Panc1 (cell line): Measurements from ENCODE around the gene TGFB1I1. TPM values are rescaled to one million over a fixed set of nuclear protein-coding genes. Genes with fewer than 3 reads are reported as not detected.
"Not testable (repeated sequence)": the region's sequence is repeated elsewhere in the genome, so short reads cannot be mapped to it uniquely, and the experiment has no call there.

Source experiments
- ATAC-seq: fragments of 200-7000 bp; cut with Tn5 transposase; 2 replicates; pipeline ENCODE4 v1.9.1; 2020; ENCODE audit warnings: mild to moderate bottlenecking, moderate library complexity
- BruUV-seq: library from RNA; stranded (reverse); fragments of 400-500 nt; replicated peaks from 2 replicates; lab custom pipeline; 2021; lab: Mats Ljungman, UMichigan
- CTCF ChIA-PET: fragments of 300-600 bp; sonication (Branson Sonifier 250); formaldehyde crosslinking; loops from one replicate; lab custom pipeline; 2022; ENCODE audit warnings: antibody characterized with exemption; lab: Charles Lee
- POLR2A ChIA-PET: fragments of 300-600 bp; sonication (Branson Sonifier 250); formaldehyde crosslinking; loops from one replicate; lab custom pipeline; 2022; ENCODE audit warnings: antibody characterized with exemption; lab: Charles Lee
- DNase-seq: peaks from one replicate; pipeline ENCODE4 v3.0.0-alpha.2; 2010; ENCODE audit warnings: low read depth, low spot score
- H3K27ac ChIP-seq: 2 replicates; pipeline ENCODE4 v1.5.1; 2011; ENCODE audit warnings: mild to moderate bottlenecking, low read length, inconsistent platforms
- H3K27me3 ChIP-seq: fragments of 200-500 bp; sonication (Bioruptor generic); 2 replicates; pipeline ENCODE4 v1.6.0; 2014; ENCODE audit warnings: low read length, inconsistent platforms; ENCODE audit not compliant: control insufficient read depth, insufficient read depth
- H3K36me3 ChIP-seq: fragments of 200-500 bp; sonication (Bioruptor generic); 2 replicates; pipeline ENCODE4 v1.5.1; 2014; ENCODE audit warnings: inconsistent platforms, mild to moderate bottlenecking, low read length, moderate library complexity; ENCODE audit not compliant: control insufficient read depth, insufficient read depth
- H3K4me1 ChIP-seq: 2 replicates; pipeline ENCODE4 v1.5.1; 2011; ENCODE audit warnings: inconsistent platforms, mild to moderate bottlenecking, low read length, moderate library complexity; ENCODE audit not compliant: control insufficient read depth, insufficient read depth
- H3K4me3 ChIP-seq, 2 experiments: 2 replicates each; pipeline ENCODE4 v1.5.1; 2011 to 2012; ENCODE audit warnings: low read depth in 2 of 2, low read length in 2 of 2, mild to moderate bottlenecking in 2 of 2, inconsistent platforms in 1 of 2, moderate library complexity in 1 of 2
- H3K9me3 ChIP-seq: fragments of 200-500 bp; sonication (Bioruptor generic); 2 replicates; pipeline ENCODE4 v1.5.1; 2014; ENCODE audit warnings: low read depth, mild to moderate bottlenecking, inconsistent platforms, low read length, moderate library complexity; ENCODE audit not compliant: control insufficient read depth, insufficient read depth
- POLR2AphosphoS5 ChIP-seq: IDR thresholded peaks from 2 replicates; pipeline ENCODE4 v1.6.1; 2012; ENCODE audit warnings: mild to moderate bottlenecking, low read depth, low read length, moderate library complexity
- SIN3A ChIP-seq: IDR thresholded peaks from 2 replicates; pipeline ENCODE4 v1.6.1; 2012; ENCODE audit warnings: low read depth, mild to moderate bottlenecking, low read length, moderate library complexity, borderline replicate concordance; ENCODE audit not compliant: insufficient read depth
- TCF7L2 ChIP-seq: IDR thresholded peaks from 2 replicates; pipeline ENCODE4 v1.6.1; 2011; ENCODE audit warnings: mild to moderate bottlenecking, low read depth, low read length, inconsistent platforms
- in situ Hi-C: cut with HindIII; loops from 2 replicates; pipeline ENCODE4 v1.10.0; 2016; ENCODE audit warnings: low sequenced_read_pairs, low pct_unique_long_range_greater_than_20kb
- intact Hi-C: fragments of 100-400 bp; cut with micrococcal nuclease; formaldehyde crosslinking; loops from one replicate; pipeline ENCODE4 v1.10.0; 2022; ENCODE audit not compliant: unreplicated experiment
- total RNA-seq: library from RNA; stranded (reverse); gene quantifications from one replicate; pipeline ENCODE4 v1.2.1, GENCODE V29; 2021; ENCODE audit not compliant: unreplicated experiment
- TF ChIP-seq, protein P1 (sequence below): fragments of 450-650 bp; IDR thresholded peaks from 2 replicates; pipeline ENCODE4 v1.5.1; 2017; ENCODE audit warnings: mild to moderate bottlenecking
- TF ChIP-seq, protein P2 (sequence below), 2 experiments: IDR thresholded peaks; 2 replicates each; pipeline ENCODE4 v1.6.1; 2011 to 2012; ENCODE audit warnings: low read depth in 2 of 2, control low read depth in 1 of 2, low read length in 1 of 2, mild to moderate bottlenecking in 1 of 2, moderate library complexity in 1 of 2; ENCODE audit not compliant: insufficient read depth in 1 of 2

Gene TGFB1I1
- total RNA-seq, 1 experiment from 2014 or later: 32.5 TPM

DNA sequence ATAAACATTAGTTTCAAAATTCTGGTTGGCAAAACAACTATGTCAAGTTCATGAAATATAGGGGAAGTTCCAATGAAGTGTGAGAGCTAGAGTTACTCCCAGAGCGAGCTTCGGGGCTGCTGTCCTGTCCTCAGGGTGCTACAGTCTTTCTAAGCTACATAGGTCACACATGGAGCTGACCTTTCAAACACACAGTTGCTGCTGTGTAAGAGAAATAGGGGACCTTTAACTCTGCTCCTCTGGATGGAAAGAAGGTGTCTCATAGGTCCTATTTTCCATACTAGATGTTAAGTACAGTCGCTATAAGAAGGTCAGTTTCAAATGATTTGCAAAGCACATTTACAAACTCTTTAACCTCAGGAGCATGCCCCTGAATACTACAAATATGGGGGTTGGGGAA, 49.4 kb downstream of the TGFB1I1 start:
- intact Hi-C loops: no loop called here
- ATAC-seq: no peak
- no TSS peak for BruUV-seq
- no peaks in the 10 kb centered on the region for H3K4me1 ChIP-seq
- H3K9me3 ChIP-seq: no peaks in the 10 kb centered on the region
- TF ChIP-seq, protein P1, sequence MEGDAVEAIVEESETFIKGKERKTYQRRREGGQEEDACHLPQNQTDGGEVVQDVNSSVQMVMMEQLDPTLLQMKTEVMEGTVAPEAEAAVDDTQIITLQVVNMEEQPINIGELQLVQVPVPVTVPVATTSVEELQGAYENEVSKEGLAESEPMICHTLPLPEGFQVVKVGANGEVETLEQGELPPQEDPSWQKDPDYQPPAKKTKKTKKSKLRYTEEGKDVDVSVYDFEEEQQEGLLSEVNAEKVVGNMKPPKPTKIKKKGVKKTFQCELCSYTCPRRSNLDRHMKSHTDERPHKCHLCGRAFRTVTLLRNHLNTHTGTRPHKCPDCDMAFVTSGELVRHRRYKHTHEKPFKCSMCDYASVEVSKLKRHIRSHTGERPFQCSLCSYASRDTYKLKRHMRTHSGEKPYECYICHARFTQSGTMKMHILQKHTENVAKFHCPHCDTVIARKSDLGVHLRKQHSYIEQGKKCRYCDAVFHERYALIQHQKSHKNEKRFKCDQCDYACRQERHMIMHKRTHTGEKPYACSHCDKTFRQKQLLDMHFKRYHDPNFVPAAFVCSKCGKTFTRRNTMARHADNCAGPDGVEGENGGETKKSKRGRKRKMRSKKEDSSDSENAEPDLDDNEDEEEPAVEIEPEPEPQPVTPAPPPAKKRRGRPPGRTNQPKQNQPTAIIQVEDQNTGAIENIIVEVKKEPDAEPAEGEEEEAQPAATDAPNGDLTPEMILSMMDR: no peak
- TF ChIP-seq POLR2AphosphoS5 (no peak), TCF7L2 (no peak), SIN3A (no peak)
- TF ChIP-seq, protein P2, sequence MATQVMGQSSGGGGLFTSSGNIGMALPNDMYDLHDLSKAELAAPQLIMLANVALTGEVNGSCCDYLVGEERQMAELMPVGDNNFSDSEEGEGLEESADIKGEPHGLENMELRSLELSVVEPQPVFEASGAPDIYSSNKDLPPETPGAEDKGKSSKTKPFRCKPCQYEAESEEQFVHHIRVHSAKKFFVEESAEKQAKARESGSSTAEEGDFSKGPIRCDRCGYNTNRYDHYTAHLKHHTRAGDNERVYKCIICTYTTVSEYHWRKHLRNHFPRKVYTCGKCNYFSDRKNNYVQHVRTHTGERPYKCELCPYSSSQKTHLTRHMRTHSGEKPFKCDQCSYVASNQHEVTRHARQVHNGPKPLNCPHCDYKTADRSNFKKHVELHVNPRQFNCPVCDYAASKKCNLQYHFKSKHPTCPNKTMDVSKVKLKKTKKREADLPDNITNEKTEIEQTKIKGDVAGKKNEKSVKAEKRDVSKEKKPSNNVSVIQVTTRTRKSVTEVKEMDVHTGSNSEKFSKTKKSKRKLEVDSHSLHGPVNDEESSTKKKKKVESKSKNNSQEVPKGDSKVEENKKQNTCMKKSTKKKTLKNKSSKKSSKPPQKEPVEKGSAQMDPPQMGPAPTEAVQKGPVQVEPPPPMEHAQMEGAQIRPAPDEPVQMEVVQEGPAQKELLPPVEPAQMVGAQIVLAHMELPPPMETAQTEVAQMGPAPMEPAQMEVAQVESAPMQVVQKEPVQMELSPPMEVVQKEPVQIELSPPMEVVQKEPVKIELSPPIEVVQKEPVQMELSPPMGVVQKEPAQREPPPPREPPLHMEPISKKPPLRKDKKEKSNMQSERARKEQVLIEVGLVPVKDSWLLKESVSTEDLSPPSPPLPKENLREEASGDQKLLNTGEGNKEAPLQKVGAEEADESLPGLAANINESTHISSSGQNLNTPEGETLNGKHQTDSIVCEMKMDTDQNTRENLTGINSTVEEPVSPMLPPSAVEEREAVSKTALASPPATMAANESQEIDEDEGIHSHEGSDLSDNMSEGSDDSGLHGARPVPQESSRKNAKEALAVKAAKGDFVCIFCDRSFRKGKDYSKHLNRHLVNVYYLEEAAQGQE (IDR thresholded peaks at IDR 0.05; ENCODE audit: insufficient read depth in 1 of 2, low read depth in 2 of 2, low read length in 1 of 2): no peak
- no peaks in the 10 kb centered on the region for H3K27me3 ChIP-seq
- no peak for DNase-seq
- H3K36me3 ChIP-seq: no peaks in the 10 kb centered on the region
- in situ Hi-C loops: no loop called here
- H3K27ac ChIP-seq: no peak overlapping the region
- ChIA-PET POLR2A (no interaction called here), CTCF (no interaction called here)
- H3K4me3 ChIP-seq: no peak overlapping the region

DNA sequence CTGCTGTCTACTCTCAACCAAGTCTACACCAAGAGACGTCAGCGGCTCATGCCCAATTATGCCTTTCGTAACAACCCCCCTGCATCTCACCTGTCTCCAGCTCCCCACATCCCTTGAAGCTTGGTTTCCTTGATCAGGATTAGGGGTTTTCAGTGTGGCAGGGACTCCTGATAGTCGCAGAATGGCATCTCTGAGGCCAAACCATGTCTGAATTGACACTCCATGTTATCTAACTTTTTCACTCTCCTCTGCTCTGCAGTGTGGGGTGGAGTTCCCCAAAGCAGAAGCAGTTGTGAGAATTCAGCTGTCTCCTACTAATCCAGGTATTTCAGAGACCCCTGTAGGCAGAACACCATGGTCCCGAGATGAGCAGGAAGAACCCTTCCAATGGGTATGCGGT, 50.1 kb downstream of the TGFB1I1 start:
- in situ Hi-C loops: no loop called here
- CTCF ChIA-PET: no interaction called here
- Histone ChIP-seq H3K27me3 (no peaks in the 10 kb centered on the region), H3K4me3 (no peak overlapping the region), H3K36me3 (no peaks in the 10 kb centered on the region), H3K4me1 (no peaks in the 10 kb centered on the region), H3K9me3 (no peaks in the 10 kb centered on the region), H3K27ac (no peak overlapping the region)
- BruUV-seq: no TSS peak
- intact Hi-C loops: no loop called here
- DNase-seq: no peak
- ATAC-seq: no peak
- POLR2A ChIA-PET: no interaction called here
- TF ChIP-seq POLR2AphosphoS5: no peak
- TF ChIP-seq, protein P2 (IDR thresholded peaks at IDR 0.05; ENCODE audit: insufficient read depth in 1 of 2, low read depth in 2 of 2, low read length in 1 of 2): no peak
- TF ChIP-seq, protein P1: no peak
- TF ChIP-seq TCF7L2: no peak
- no peak for TF ChIP-seq SIN3A

DNA sequence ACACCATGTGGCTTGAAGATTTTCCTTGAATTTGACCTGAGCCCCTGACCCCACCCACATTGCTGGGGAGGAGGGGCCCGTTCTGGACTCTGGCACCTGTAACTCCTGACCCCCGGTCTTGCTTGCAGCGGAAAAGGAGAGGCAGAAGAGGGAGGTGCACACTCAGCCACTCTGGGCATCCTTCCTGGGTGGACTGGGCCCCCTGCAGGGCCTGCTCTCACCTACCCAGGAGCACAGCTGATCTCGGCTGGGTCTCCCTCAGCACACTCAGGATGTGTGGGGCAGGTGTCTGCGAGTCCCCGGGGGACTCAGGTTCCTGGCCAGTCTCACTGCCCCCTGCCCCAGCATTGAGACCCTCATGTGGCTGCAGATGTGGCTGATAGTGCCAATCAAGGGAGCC, 51.8 kb downstream of the TGFB1I1 start:
- H3K9me3 ChIP-seq, in situ Hi-C loops, ATAC-seq, intact Hi-C loops, H3K4me1 ChIP-seq, H3K4me3 ChIP-seq, CTCF ChIA-PET, POLR2A ChIA-PET, H3K36me3 ChIP-seq, DNase-seq, H3K27me3 ChIP-seq, BruUV-seq, H3K27ac ChIP-seq: not testable (repeated sequence)
